Measurements from ENCODE around the gene NELL2. TPM values are rescaled to one million over a fixed set of nuclear protein-coding genes. Genes with fewer than 3 reads are reported as not detected.

Gene NELL2
- total RNA-seq, 2 experiments from 2014 or later, result 99.7 to 106 TPM

DNA sequence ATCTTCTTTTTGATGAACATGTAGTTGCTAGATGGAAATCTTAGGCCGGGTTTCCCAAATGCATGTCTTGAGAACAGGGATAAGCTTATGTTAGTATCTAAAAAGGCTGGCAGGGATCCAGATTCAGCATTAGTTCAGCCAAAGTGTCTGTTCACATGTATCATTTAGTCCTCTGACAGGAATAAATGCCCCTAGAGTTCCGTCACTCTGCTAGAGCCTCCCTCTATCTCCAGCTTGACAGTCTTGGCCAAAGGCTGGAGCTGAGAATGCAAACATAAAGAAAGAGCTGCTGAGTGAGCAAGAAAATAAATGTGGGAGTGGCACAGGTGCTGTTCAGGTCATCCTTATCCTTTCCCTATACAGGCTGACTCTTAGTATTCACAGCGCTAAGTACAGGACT is 13.8 kb upstream of the NELL2 start:
- intact Hi-C loops (cut with micrococcal nuclease), result no loop called here
- ATAC-seq (no peak), DNase-seq (no peak)
- Mint-ChIP-seq H3K4me3 (no peak overlapping the region), H3K9me3 (no peaks in the 10 kb centered on the region), H3K27ac (no peak overlapping the region), H3K4me1 (ENCODE audit: low read depth) (no peaks in the 10 kb centered on the region), H3K27me3 (no peaks in the 10 kb centered on the region), H3K36me3 (ENCODE audit: low read depth) (no peaks in the 10 kb centered on the region)
- ChIA-PET POLR2A (no interaction called here), CTCF (interaction anchor here (1.2 to 2.2 kb wide), 4 partner anchors 15 to 77 kb away, joined by 3 to 6 read pairs (median 4); no protein-coding TSS in a partner anchor)
- TF ChIP-seq, protein P1, sequence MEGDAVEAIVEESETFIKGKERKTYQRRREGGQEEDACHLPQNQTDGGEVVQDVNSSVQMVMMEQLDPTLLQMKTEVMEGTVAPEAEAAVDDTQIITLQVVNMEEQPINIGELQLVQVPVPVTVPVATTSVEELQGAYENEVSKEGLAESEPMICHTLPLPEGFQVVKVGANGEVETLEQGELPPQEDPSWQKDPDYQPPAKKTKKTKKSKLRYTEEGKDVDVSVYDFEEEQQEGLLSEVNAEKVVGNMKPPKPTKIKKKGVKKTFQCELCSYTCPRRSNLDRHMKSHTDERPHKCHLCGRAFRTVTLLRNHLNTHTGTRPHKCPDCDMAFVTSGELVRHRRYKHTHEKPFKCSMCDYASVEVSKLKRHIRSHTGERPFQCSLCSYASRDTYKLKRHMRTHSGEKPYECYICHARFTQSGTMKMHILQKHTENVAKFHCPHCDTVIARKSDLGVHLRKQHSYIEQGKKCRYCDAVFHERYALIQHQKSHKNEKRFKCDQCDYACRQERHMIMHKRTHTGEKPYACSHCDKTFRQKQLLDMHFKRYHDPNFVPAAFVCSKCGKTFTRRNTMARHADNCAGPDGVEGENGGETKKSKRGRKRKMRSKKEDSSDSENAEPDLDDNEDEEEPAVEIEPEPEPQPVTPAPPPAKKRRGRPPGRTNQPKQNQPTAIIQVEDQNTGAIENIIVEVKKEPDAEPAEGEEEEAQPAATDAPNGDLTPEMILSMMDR (IDR thresholded peaks at IDR 0.05), result no peak

DNA sequence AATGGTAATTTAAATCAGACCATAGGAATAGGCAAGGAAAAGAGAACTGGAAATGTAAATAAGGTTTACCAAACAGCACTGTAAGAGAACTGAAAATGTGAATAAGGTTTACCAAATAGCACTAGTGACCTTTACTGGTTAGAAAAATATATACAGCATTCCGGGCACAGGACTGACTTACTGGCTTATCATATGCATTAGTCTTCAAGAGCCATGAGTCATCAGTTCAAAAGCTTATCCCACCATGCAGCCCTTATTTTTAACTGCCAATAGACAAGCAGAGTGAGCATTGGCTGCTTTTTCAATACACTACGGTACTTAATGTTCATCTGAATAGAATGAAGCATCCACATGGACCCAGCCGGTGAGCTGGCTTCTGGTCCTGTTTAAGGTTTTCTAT is 13.0 kb upstream of the NELL2 start:
- TF ChIP-seq, protein P1 (IDR thresholded peaks at IDR 0.05), result no peak
- intact Hi-C loops (cut with micrococcal nuclease), result no loop called here
- ChIA-PET POLR2A (no interaction called here), CTCF (interaction anchor here (0.7 to 2.2 kb wide), 3 partner anchors 14 to 92 kb away, joined by 3 to 6 read pairs (median 3); no protein-coding TSS in a partner anchor)
- no peaks in the 10 kb centered on the region for H3K9me3 Mint-ChIP-seq
- H3K4me3 Mint-ChIP-seq, result no peak overlapping the region
- no peak overlapping the region for H3K27ac Mint-ChIP-seq
- ATAC-seq (no peak), DNase-seq (no peak)
- H3K36me3 Mint-ChIP-seq (ENCODE audit: low read depth), result no peaks in the 10 kb centered on the region
- H3K4me1 Mint-ChIP-seq (ENCODE audit: low read depth), result no peaks in the 10 kb centered on the region
- H3K27me3 Mint-ChIP-seq, result no peaks in the 10 kb centered on the region

DNA sequence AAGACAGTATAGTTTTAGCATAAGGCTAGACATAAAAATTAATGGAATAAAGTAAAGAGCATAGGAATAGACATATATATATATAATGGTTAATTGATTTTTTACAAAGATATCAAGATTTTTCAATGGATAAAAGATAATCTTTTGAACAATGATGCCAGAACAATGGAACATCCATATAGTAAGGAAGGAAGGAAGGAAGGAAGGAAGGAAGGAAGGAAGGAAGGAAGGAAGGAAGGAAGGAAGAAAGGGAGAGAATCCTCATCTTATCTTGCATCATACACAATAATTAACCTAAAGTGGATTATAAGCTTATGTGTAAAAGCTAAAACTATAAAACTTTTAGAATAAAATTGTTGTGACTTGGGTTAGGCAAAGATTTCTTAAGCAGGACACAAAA is 9.8 kb upstream of the NELL2 start:
- Mint-ChIP-seq H3K4me3 (no peak overlapping the region), H3K27me3 (no peaks in the 10 kb centered on the region), H3K36me3 (ENCODE audit: low read depth) (peaks cover 4% of the 10 kb centered on the region), H3K27ac (no peak overlapping the region), H3K4me1 (ENCODE audit: low read depth) (no peaks in the 10 kb centered on the region), H3K9me3 (peaks cover 7% of the 10 kb centered on the region)
- intact Hi-C loops (cut with micrococcal nuclease), result no loop called here
- ChIA-PET POLR2A (no interaction called here), CTCF (interaction anchor here (0.7 to 2.1 kb wide), 7 partner anchors 9 to 379 kb away, joined by 3 to 9 read pairs (median 3); partner anchors contain the start of gene NELL2)
- TF ChIP-seq, protein P1 (IDR thresholded peaks at IDR 0.05), result no peak
- DNase-seq, result no peak
- no peak for ATAC-seq

DNA sequence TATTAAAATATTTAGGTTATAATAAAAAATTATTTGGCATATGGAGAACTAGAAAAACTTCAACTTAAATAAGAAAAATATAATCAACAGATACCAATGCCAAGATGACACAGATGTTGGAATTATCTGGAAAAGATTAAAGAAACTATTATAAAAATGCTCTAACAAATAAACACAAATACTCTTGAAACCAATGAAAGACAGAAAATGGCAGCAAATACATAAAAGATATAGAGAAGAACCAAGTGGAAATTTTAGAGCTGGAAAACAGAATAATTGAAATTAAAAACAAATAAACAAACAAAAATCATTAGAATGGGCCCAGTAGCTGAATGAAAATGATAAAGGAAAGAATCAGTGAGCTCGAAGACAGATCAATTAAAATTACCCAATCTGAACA is 5.1 kb upstream of the NELL2 start:
- no peaks in the 10 kb centered on the region for H3K27me3 Mint-ChIP-seq
- ChIA-PET CTCF (no interaction called here), POLR2A (no interaction called here)
- H3K4me3 Mint-ChIP-seq, result no peak overlapping the region
- H3K27ac Mint-ChIP-seq, result no peak overlapping the region
- ATAC-seq (no peak), DNase-seq (no peak)
- intact Hi-C loops (cut with micrococcal nuclease), result no loop called here
- TF ChIP-seq, protein P1 (IDR thresholded peaks at IDR 0.05), result no peak
- peaks cover 4% of the 10 kb centered on the region for H3K36me3 Mint-ChIP-seq (ENCODE audit: low read depth)
- H3K9me3 Mint-ChIP-seq, result peaks cover 19% of the 10 kb centered on the region
- peaks cover 2% of the 10 kb centered on the region for H3K4me1 Mint-ChIP-seq (ENCODE audit: low read depth)

DNA sequence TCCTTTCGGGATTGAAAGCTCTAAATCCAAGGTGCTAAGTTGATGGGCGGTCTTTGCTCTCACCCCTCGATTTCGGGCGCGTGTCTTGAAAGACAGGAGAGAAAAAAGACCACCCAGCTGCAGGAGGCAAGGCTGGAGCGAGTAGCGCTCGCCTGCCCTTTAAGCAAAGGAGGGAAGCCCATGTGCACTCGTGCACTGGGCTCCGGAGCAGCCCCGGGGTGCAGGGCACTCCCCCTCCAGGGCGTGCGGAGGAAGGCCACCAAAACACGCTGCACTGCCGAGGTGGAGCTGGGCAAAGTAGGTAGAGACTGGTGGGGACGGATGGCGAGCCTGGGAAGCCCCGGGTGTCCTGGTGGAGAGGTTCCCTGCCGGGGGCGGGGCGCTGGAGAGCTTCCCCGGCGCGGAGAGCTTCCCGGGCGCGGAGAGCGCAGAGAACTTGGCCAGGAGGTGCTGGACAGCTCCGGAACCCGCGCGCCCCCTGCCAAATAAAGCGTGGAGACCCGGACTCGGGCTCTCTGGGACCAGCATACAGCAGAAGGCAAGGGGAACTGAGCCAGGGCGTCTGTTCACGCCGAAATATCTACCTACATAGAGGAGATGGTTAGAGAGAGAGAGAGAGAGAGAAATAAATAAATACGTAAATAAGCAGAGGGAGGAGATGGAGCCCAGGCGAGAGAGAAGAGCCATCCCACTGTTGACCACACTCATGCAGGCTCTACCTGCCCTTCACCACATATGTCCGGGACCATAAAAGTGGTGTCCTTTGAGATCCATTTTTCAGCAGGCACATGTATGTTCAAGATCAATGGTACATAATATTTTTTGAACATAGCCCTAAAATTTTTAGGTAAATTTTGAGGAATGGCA is 662 bp upstream of the NELL2 start:
- ATAC-seq (peak; percentile 70), DNase-seq (peak; percentile 65)
- CTCF ChIA-PET, result interaction anchor here (0.7 to 8.6 kb wide), 16 partner anchors 9 to 118 kb away, joined by 3 to 172 read pairs (median 10); no protein-coding TSS in a partner anchor
- TF ChIP-seq, protein P1 (IDR thresholded peaks at IDR 0.05), result peak; percentile 44
- peaks cover 21% of the 10 kb centered on the region for H3K36me3 Mint-ChIP-seq (ENCODE audit: low read depth)
- peak overlapping the region; percentile 37 for H3K27ac Mint-ChIP-seq
- no peaks in the 10 kb centered on the region for H3K27me3 Mint-ChIP-seq
- POLR2A ChIA-PET, result interaction anchor here (0.9 to 3.4 kb wide), 16 partner anchors 9 to 125 kb away, joined by 3 to 31 read pairs (median 4); no protein-coding TSS in a partner anchor
- H3K9me3 Mint-ChIP-seq, result peaks cover 19% of the 10 kb centered on the region
- H3K4me1 Mint-ChIP-seq (ENCODE audit: low read depth), result peaks cover 13% of the 10 kb centered on the region
- intact Hi-C loops (cut with micrococcal nuclease), result loop anchor here (5.0 kb wide), 1 partner anchor 99 kb away; no protein-coding TSS in a partner anchor
- peak overlapping the region; percentile 98 for H3K4me3 Mint-ChIP-seq

All from activated CD8-positive, alpha-beta T cell treated with anti-CD3 and anti-CD28 coated beads for 36 hours (primary cell).